Epidermal melanocyte (primary cell): Measurements from ENCODE around the gene PTPRN2.
"Not testable (repeated sequence)": the region's sequence is repeated elsewhere in the genome, so short reads cannot be mapped to it uniquely, and the experiment has no call there.

Experiments
- DNase-seq: peaks from one replicate; pipeline ENCODE4 v3.0.0; 2011; ENCODE audit warnings: low spot score; ENCODE audit not compliant: insufficient read length

The PTPRN2 gene

DNA sequence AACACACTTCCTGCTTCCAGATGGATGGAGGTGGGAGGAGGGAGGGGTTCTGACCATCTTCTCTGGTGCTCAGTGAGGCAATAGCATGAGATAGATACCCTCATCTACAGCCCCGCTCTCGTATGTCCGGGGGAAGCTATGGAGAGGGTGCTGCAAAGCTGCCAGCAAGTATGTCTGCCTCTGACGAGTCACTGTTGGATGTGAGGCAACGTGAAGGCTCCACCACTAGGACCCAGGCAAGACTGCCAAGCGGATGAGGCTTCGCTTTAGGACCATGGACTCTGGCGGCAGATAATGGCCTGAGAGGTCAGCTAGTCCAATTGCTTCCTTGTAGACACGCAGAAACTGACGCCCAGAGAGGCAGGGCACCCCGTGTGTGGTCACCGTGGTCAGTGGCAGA, 601.6 kb downstream of the PTPRN2 start:
- DNase-seq: no peak

DNA sequence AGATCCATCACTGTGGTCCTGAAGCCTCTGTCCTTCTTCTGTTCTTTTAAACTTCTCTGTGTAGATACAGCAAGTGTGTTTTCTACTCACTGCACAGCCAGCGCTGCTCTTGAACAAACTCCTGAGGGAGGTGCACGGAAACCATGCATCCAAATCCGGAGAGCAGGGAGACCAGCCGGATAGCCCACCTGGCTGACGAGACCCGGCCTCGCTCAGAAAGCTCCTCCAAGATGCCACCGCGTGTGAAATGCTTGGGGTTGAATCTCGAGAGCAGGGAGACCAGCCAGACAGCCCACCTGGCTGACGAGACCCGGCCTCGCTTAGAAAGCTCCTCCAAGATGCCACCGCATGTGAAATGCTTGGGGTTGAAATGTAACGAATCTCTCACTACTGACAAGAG, 602.0 kb downstream of the PTPRN2 start:
- DNase-seq: no peak

DNA sequence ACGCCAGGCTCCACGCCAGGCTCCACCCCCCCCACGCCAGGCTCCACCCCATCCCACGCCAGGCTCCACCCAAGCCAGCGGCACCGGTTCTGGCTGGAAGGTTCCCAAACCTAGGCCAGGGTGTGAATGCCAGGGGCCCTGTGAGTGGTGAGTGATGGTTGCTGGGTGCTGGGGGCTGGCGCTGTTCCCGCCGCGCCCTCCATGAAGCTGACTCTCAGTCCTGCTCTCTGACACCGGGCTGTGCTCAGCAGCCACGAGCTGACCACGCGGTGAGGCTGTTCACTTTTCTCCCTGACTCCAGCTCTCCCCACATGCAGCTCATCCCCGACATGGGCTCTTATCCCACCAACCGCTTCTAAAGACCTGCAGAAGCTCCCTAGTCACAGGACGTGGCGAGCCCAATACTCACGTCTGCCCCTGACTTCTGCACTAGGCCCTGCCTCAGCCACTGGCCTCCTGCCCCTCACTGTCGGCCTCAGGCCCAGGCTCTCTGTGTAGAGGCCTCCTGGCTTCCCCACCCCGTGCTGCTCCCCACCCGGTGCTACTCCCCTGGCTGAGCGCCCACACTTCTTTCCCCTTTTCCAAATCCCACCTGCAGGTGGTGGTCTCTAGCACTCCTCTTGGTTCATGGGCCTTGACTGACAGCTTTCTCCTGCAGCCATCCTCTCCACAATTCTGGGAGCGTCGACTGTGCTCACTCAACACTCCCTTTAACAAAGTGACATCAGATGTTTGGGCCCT, 603.0 kb downstream of the PTPRN2 start:
- DNase-seq: no peak

DNA sequence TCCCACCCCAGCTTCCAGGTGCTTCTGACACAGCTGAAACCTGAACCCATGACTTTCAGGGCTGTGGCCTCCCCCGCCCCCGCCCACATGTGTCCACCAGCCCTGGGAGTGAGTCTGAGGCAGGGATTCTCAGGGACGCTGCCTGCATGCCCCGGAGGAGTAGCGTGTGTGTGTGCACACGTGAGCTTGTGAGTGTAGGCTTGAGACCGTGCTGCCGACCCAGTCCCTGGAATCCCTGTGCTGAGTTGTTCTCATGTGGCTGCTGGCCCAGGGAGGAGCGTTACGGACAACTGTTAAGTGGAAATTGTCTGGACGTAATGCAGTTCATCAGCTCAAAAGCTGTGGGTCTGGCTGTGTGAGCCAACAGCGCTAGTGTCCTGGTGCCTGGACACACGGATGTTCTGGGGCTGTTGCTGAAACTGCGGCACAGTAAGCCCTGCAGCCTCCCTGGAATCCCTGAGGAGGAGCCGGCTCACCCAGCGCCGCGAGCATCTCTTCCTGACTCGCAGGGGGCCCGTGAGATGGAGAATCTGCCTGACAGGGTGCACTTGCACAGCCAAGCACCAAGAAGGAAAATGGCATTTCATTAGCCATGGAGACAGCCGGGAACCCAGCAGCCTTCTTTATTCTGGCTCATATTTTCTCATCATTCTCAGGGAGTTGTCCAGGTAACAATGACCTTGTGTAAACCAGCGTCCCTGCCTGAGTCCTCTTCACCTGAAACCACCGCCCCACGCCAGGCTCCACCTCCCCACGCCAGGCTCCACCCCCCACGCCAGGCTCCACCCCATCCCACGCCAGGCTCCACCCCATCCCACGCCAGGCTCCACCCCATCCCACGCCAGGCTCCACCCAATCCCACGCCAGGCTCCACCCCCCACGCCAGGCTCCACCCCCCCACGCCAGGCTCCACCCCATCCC, 603.9 kb downstream of the PTPRN2 start:
- DNase-seq: no peak

DNA sequence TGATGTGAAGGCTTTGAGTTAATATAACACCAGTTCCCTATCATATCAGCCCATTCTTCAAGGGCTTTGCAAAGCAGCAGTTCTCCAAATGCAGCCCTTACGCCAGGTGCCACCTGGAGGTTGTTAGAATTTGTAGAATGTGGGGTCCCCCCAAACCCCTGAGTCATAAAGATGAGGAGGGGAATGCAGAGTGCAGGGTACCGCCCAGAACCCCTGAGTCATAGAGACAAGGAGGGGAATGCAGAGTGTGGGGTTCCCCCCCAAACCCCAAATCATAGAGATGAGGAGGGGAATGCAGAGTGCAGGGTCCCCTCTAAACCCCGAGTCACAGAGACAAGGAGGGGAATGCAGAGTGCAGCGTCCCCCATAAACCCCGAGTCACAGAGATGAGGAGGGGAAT, 605.8 kb downstream of the PTPRN2 start:
- DNase-seq: no peak

DNA sequence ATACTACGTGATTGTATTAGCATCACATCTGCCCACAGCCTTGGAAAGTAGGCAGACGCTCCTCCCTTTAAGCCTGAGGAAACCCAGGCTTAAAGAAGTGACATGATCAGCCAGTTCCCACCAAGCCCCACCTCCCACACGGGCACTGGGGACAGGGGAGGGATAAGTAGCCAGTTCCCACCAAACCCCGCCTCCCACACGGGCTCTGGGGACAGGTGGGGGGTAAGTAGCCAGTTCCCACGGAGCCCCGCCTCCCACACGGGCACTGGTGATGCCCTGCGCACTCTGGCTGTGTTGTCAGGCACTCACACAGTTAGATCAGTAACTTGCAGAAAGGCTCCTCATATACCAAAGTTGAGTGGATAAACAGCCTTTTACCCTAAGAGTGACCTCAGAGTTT, 606.8 kb downstream of the PTPRN2 start:
- DNase-seq: no peak

DNA sequence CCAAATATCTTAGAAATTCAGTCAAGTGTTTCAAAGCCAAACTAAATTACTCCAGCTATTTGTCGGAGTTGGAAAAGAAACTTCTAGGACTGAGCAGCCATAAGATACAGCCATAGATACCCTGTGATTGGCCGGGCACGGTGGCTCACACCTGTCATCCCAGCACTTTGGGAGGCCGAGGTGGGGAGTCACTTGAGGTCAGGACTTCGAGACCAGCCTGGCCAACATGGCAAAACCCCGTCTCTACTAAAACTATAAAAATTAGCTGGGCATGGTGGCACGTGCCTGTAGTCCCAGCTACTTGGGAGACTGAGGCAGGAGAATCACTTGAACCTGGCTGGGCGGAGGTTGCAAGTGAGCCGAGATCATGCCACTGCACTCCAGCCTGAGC, 607.3 kb downstream of the PTPRN2 start:
- DNase-seq: not testable (repeated sequence)

DNA sequence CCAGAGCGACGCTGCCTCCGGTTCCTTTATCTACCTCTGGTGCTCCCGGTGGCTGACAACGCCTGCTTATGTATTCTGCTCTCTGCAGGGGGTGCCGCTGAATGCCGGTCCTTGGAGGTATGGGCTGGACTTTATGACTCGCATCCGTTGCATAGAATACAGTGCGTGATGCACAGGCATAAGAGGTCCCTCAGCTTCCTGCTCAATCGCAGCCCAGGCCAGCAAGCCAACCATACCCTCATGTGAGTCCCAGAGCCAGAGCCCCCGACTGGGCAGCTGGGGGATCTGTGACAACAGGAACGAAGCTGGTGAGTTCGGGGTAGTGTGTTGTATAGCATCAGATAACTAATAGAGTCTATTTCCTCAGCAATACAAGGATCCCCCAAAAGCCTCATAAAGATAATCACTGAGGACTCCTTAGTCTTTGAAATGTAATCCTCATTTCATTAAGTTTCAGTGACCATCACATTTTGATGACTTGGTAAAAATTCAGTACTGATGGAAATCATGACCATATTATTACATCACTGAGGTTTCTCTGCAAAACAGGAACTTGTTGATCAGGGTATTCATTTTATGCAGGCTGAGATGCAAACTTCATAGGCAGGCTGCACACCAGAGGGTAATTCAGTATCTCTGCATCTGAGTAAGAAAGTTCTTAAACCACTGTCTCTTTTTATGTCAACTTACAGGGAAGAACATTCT, 607.8 kb downstream of the PTPRN2 start:
- no peak for DNase-seq

DNA sequence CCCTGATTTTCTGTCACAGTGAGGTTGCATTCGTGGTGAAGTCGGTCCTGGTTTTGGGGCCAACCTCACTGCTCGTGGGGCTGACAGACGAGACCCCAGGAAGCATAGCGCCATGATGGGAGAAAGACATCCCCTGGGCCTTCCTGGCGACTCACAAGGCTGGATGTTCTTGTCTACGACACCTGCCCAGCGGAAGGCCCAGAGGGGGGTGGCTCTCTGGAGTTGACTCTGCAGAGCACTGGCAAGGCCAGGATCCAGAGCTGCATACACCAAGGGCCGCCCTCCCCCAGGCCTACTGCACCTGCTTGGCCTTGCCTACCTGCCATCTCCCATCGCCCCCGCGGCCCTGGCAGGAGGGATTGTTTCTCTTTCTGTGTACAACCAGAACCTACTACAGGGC, 608.9 kb downstream of the PTPRN2 start:
- DNase-seq: no peak

DNA sequence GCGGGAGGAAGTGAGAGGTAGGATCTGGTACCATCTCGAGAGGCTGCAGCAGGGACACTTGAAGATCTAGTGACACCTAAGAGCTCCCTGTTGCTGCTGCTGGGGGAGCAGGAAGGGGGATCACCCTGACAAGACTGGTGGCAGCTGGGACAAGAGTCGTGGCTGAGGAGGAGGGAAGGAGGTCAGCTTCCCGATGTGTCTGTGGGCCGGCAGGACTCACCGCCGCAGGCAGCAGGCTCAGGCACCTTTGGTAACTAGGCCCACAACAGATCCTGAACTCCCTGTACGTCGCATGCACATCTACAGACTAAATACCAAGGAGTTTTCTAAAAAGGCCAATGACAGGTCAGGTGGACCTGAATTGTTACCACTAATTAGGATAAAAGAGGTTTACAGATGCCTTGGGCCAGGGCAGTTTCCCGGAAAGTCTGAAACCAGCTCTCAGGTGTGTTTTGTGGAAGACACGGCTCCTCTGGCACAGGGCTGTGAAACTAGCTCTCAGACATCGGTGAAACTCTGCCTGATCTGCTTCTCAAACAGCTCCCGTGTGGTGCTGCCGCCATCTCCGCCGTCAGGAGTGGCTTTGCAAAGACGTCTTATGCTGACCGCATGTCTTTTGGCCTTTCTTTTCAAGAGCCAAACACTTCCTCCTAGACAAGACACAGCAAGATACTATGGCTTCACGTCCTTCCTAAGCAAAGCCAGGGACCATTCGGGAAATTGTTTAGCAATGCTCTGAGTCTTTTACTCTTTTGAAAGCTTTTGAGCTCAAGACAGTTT, 609.7 kb downstream of the PTPRN2 start:
- no peak for DNase-seq

DNA sequence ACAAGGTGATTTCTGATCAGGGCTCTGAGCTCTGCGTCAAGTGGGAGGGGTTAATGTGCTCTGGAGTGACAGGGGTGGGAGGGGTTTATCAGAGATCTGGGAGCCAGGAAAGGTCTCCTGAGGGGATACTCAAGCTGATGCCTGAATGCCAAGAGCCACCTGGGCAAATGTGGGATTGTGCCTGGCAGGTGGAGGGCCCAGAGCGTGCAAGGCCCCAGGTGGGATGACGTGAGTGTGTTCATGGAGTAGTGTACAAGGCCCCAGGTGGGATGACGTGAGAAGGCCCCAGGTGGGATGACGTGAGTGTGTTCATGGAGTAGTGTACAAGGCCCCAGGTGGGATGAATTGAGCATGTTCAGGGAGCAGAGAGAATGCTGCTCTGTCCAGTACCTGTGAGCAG, 610.3 kb downstream of the PTPRN2 start:
- DNase-seq: no peak

DNA sequence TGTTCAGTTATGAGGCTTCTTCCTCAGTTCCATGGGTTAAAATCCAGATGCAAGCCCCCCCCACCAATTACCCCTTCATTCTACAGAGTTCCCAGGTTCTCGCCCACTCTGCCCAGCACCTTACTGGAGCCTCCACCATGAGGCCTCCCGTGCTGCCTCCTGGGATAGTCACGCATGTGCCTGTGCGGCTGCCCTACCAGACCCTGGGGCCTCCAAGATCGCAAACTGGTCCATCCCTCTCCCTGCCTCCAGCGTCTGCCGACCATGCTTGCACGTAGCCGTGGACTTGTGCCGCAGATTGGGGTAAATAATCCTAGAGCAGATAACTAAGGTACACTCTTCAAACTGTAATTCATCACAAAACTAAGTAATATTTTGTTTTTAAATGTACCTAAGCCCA, 611.2 kb downstream of the PTPRN2 start:
- no peak for DNase-seq

DNA sequence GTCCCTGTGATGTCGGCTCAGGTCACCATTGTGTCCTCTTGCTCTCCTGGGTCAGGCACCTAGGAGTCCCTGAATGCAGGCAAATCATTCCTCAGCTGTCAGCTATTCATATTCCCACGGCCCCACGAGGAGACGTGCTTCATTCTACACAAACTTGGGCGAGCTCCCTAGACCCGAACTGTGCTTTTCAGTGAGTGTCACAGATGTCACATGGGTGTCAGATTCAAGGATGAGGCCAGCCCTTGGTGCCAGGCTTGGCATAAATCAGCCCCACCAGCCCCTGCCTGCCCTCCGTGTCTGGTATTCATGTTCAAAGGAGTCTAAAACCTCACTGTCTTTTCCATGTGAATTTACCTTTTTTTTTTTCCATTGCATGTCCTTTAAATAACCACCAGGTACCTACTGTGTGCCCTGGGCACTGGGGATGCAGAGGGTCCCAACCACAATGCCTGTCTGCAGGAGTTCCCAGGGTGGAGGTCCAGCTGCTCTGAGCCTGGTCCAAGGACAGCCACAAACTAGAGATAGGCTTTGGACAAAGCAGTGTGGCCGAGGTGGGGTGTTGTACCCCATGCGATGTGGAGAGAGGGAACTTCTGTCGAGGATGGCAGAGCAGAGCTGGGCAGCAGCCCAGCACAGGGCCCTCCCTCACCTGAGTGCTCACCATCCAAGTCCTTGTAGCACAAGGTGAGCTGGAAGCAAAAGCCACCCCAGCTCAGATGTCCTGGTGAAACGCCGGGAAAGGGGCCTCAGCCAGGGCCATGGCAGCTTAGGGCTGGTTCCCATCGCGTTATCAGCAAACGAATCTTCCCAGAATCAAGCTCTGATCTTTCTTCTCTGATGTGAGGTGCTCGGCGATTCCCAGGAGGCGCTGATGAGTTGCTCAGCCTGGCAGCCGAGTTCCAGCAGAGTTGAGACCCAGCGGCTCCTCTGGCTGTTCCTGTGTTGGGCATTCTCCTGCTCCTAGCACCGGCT, 611.9 kb downstream of the PTPRN2 start:
- no peak for DNase-seq

DNA sequence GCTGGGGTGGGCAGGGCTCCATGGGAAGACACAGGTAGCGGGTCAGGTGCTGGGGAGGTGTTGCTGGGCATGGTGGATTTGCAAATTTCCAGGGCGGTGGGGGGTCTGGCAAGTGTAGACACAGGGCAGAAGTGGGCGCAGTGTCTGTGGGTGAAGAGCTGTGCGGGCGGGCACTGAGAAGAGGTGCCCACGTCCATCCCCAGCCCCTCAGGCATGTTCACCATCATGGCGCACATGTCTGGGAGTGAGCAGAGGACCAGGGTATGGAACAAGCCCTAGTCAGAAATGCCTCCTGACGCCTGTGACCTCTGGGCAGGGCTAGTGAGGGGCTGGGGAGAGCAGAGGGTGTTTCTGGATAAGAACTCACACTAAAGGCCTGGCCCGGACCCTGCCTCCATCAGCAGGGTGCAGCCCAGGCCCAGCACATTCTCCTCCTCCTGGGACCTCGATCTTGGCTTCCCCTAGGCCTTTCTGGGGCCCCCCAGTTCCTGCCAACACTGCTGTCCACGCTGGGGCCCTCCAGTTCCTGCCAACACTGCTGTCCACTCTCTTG, 612.9 kb downstream of the PTPRN2 start:
- DNase-seq: no peak

DNA sequence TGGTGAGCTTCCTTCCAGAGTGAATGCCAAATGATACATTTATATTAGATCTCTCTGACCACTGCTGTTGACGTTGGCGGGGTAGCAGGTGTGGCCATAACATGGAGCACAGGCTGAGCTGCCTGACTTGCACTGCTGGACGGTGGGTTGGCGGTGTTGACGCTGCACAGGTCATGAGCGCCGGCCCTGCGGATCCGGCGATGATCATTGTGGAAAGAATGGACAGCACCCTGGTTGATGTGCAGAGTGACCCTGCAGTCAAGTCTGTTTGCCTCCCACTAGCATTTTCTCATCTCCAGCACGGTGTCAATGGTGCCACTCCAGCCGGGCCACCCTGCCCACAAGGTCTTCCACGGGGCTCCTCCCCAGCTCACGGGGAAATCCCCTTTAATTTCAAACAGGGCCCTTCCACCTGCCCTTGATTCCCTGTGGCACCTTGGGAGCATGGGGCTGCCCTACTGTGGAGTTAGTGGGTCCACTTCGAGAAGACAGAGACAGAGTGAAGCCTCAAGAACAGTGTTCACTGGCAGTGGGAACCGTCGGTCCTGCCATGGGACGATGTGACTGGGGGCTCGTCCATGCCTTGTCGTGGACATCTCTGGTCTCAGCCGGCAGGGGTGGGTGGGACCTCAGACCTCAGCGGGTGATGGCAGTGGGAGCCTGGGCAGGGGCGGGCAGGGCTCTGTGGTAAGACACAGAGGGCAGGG, 613.5 kb downstream of the PTPRN2 start:
- DNase-seq: no peak

DNA sequence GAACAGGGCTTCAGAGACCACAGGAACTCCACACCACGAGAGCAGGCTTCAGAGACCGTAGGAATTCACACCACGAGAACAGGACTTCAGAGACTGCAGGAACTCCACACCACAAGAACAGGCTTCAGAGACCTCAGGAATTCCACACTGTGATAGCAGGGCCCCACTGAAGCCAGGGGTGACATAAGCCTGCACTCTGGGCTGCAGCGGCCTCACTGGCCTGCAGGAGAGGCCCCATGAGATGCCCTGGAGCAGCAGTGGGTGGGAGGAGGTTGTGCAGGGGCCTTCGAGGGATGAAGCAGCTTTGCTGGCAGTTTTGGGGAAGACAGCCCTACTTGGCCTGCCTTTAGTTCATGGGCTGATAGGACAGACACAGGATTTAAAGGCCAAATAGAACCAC, 614.7 kb downstream of the PTPRN2 start:
- no peak for DNase-seq

DNA sequence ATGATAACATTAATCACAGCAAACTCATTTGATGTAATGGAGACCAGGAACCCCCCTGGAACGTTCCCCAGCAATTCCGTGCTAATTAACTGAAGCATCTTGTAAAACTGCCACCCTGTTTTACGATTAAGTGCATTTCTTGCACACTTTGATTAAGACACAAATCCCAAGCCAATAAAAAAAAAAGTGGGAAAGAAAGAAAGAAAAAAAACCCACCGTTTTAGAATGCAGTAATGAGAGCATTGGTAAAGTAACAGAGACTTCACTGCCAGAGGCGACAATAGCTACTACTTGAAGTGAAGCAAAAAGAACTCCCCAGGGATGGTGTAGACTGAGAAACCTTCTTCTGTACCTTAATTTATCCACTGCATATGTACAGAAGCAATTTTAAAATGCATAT, 616.1 kb downstream of the PTPRN2 start:
- no peak for DNase-seq

DNA sequence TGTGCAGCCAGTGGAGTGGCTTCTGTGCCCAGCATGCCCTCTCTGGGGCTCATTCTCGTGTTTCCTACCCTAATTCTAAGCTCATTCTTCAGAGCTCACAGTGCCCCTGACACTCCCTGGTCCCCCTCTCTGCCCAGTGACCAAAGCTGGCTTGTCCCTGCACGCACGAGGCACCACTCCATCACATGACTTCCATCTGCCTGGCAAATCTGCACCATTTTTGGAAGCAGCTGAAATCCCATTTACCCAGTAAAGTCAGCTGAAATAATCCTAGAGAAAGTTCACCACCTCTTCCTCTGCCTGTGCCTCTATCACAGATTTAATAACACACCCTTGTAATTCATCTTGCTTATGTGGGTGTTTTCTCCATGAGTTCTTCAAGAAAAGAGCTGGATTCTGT, 616.9 kb downstream of the PTPRN2 start:
- no peak for DNase-seq

DNA sequence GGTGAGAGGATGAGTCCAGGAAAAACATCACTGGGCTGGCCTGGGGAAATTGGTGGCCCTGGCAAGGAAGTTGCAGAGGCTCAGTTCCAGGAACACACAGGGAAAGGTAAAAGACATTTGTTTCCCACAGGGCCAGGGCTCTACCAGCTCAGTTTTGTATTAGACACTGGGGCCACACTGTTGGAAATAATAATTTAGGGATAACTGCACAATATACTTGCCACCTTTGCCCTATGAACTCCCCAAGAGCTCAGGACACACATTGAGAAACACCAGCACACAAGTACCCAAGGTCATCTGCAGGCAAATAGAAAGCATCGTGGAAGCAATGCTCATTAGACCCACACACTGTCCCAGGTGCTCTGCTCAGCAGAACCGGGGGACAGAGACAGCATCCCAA, 617.6 kb downstream of the PTPRN2 start:
- no peak for DNase-seq
